Stimulated activated CD4-positive, alpha-beta T cell treated with anti-CD3 and anti-CD28 coated beads, Interleukin-1b, Interleukin-23, amount 100 ng/mL, for 1 hour (primary cell): ENCODE results near the gene NKAIN1.
A peak's percentile ranks its signal among the peaks of the same experiment; 100 is the strongest.
"Not testable (repeated sequence)": the region's sequence is repeated elsewhere in the genome, so short reads cannot be mapped to it uniquely, and the experiment has no call there.

Experiments
- DNase-seq, 2 donors: peaks; one replicate each; pipeline ENCODE4 v3.0.0-alpha.2; 2020; ENCODE audit warnings: low read depth in 2 of 2

Gene NKAIN1

DNA sequence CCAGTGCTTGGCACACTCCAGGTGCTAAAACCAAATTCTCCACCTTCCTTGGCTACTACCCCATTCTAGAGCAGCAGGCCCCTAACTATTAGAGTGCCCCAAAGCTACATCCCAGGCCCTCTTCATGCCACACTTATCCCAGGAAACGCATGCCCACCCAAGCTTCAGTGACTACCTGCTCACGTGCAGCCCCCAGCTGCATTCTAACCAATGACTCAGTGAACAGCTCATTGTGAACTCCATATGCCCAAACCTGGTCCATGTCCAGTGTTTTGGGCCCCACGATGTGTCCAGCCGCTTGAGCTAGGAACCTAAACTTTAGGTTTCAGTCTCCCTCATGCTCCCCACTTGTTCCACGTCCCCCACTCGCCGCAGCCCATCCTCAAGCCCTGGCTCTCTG, 41.5 kb downstream of the NKAIN1 start:
- DNase-seq = no peak

DNA sequence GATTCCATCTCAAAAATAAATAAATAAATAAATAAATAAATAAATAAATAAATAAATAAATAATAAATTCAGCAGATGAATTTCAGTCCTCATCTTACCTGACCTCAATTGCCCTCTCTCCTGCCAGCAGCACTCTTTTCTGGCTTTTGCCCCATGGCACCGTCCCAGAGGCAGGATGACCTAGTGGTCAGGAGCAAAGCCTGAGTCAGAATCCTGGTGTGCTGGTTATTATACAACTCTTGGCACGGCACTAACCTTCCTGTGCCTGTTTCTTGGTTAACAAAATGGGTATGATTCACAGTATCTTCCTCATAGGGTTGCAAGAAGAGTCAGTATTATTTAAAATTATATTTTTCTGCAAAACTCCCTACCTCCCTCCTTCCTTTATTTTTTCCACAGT, 43.0 kb downstream of the NKAIN1 start:
- DNase-seq = no peak

DNA sequence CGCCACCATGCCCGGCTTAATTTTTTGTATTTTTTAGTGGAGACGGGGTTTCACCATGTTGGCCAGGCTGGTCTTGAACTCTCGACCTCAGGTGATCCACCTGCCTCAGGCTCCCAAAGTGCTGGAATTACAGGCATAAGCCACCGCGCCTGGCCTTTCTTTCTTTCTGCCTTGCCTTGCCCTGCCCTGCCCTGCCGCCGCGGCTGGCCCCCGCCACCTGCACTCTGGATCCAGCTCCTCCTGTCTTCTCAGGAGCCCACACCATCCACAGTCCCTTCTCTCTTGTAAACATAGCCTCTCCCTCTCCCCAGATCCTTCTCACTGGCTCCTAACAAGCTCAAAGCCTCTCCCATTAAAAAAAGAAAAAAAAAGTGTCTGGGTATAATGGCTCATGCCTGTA, 44.4 kb downstream of the NKAIN1 start:
- not testable (repeated sequence) for DNase-seq

DNA sequence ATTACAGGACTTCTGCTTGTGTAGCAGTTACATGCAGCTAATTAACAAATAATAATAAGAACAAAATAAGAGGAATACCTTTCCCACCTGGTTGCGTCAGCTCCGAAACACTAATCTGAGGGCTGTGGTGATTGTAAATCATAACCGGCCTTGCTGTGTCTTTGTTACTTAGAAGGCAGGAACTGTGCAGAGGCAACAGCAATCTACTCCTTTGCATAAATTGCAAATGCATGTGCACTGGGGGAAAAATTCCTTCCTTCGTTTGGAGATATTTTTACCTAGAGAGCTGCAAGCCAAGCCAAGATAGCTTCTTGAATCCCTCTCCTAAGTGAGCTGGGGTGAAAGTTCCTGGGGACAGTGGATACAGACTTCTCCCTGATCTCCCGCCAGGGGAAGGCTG, 46.0 kb downstream of the NKAIN1 start:
- DNase-seq = no peak

DNA sequence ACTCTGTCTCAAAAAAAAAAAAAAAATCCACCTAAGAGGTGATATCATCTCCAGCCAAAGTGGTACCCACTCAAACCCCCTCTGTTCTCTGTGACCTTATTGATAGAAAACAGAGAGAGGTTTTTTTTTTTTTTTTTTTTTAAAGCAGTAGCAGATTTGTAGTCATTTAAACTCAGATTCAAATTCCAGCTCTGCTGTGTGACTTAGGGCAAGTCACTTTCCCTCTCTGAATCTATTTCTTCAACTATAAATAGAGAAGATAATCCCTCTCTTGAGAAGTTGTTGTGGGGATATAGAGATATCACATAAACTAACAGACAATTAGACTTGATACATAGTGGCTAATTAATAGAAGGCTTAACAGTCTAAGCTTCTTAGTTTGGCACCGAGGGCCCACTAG, 48.4 kb downstream of the NKAIN1 start:
- DNase-seq = no peak

DNA sequence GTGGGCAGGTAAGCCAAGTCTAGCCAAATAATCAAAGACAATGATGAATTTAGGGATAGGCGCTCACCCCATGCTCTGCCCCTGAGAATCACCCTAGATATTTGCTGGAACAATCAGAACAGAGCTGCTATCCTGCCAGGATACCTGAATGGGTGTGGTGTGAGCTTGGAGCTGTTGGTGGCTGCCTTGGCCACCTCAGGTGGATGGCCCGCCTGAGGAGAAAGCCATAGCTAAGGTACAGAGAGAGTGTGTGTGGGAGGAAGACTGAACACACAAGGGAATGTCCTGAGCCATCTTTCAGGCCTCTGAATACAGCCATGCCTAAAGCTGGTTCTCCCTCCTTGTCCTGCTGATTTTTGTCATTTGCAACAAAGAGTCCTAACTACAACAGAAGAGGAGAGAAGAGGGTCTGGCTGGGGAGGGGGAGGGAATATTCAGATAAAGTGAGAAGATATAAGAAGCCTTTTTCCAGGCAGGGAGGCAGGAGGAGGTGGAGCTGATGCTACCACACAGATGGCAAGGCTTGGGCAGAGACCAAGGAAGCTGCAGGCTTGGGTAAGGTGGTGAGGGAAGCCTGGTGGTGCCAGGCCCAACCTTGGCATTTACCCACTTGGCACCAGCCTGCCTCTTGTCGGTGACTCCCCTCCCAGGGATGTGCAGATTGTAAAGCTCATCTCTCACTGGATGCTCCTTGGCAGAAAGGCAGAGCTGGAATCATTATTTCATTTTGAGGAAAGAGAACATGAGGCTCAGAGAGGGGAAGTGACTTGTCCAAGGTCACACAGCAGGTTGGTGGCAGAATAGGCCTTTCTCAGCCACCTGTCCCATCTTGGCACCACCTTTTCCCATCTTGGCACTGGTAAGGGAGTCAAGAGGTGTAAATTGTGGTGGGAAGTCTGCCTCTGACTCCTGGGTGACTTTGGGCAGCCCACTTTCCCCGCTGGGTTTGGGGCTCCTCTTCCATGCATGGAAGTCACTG, 49.7 kb downstream of the NKAIN1 start:
- DNase-seq = no peak

DNA sequence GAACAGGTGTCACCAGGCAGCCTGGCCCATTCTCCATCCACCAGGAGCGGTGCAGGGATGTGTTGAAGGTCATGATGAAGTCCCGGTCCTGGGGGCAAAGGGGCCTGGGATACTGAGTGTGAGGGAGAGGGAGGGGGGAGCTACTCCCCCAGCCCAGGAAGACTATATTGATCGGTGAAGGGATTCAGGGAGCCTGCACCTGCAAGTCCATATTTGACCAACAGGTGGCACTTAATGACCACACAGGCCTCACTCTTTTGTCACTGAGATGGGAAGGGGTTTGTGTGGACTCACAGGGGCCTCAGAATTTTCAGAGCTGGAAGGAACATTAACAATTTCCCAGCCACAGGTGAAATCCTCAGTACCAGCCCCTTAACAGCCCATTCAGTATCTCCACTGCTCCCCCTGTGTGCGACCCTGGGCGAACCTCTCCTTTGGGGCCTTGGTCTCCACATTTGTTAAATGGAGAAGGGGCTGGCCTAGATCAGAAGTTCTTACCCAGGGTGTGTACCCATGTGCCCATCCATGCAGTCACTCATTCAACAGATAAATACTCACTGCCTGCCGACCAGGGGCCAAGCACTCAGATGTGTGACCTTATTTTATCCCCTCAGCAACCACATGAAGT, 55.6 kb downstream of the NKAIN1 start:
- no peak for DNase-seq

DNA sequence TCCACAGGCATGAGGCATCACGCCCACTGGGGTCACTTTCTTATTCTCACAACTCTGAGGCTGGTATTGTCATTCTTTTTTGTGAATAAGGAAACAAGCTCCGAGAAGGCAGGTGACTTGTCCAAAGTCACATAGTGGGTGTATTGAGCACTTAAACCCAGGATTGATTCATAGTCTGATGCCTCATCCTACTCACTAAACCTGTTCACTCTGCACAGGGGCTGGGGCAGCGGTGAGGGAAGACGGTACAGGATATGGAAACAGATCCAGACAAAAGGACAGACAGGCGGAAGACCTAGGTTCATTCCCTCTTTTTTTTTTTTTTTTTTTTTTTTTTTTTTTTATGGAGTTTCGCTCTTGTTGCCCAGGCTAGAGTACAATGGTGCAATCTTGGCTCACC, 56.6 kb downstream of the NKAIN1 start:
- no peak for DNase-seq

DNA sequence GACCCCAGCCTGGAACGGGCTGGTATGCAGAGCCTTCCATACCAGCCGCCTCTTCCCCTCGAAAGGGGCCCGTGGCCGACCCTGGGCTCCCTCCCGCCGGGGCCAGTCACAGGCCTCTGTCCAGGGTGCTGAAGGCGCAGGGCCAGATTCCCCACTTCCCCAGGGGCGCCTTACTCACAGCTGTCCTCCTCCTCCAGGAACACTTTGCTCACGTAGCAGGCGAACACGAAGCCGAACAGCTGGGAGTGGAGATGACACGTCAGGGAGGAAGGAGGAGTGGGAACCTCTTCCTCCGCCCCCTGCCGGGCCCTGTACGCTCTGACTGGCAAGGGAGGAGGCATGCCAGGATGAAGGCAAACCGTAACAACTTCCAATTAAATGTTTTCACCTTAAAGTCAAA, 57.3 kb downstream of the NKAIN1 start:
- peak in 1 of 2 donors; percentile 27 for DNase-seq

DNA sequence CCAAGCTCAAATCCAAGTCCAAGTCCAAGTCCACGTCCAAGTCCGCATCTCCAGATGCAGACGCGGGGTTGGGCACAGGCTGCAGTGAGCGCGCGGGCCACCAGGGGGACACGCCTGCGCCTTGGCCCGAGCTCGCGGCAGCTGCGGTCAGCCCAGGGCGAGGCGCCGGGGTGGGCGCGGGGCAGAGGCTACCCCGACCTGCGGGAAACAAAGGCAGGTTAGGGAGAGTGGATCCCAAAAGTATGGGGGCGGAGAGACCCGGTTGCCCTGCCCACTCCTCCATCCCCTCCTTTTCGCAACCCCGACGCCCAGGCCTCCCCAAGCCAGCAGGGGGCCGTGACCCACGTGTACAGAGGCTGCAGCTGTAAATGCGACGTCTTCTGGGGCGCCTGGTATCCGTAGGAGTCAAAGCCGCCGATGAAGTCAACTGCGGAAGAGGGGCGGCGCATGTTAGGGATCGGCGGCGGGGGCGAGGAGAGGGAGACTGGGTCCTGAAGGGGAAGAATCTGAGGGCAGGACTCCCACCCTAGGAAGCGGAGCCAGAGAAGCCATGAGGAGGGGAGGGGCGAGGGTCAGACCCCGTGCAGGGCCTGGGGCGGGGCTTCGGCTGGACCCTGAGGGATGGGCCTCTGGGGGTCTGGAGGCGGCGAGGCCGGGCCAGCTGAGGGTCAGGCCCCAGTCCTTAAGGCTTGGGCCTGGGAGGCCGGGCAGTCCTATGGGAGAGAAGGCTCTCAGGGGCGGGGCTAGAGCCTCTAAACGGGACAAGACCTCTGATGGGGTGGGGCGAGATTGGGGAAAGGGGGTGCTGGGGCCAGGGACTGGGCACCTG, 58.0 kb downstream of the NKAIN1 start:
- peak in 1 of 2 donors; percentile 20 for DNase-seq

DNA sequence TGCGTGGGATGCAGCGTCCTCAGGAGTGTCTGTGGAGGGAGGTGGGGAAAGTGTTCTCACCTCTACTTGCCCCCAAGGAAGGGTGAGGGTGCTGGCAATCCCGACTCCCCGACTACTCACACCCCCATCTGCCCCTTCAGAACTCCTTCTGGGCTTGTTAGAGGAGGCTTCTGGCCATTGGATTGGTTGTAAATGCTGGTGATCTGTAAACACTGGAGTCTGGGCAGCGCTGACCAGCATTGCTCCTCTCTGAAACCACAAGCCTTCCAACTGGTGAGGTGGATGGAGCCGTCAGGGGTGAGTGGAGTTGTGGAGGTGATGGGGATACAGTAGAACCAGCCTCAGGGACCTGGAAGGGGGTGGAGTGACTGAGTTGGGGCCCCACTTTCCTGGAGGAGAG, 59.3 kb downstream of the NKAIN1 start:
- no peak for DNase-seq

DNA sequence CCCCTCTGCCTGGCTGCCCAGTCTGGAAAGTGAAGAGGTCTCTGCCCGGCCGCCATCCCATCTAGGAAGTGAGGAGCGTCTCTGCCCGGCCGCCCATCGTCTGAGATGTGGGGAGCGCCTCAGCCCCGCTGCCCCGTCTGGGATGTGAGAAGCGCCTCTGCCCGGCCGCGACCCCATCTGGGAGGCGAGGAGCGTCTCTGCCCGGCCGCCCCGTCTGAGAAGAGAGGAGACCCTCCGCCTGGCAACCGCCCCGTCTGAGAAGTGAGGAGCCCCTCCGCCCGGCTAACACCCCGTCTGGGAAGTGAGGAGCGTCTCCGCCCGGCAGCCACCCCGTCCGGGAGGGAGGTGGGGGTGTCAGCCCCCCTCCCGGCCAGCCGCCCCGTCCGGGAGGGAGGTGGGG, 63.4 kb downstream of the NKAIN1 start:
- DNase-seq = not testable (repeated sequence)

DNA sequence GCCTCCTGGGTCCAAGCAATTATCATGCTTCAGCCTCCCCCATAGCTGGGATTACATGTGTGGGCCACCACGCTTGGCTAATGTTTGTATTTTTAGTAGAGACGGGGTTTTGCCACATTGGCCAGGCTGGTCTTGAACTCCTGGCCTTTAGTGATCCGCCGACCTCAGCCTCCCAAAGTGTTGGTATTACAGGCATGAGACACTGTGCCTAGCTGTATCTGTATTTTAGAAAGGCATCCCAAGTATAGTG, 69.3 kb downstream of the NKAIN1 start:
- DNase-seq = no peak

DNA sequence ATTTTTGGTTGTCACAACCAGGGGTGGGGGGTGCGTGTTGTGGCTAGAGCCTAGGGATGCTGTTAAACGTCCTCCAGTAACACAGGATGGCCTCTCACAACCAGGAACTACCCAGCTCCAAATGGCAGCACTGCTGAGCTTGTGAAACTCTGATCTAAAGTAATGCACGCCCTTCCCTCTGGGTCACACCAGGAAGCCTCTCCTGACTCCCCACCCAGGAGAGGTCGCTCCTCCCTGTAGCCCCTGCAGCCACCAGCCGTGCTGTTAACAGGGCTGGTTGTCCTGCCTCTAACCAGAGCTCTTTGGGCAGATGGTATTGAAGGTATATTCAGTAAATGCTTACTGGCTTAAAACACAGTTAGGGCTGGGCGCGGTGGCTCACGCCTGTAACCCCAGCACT, 73.2 kb downstream of the NKAIN1 start:
- DNase-seq = no peak

DNA sequence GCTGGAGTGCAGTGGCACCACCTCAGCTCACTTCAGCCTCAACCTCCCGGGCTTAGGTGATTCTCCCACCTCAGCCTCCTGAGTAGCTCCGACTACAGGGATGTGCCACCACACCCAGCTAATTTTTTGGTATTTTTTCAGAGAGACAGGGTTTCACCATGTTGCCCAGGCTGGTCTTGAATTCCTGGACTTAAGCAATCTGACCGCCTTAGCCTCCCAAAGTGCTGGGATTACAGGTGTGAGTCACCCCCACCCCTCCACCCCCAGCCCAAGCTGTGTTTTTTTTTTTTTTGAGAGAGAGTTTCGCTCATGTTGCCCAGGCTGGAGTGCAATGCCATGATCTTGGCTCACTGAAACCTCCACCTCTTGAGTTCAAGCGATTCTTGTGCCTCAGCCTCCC, 75.4 kb downstream of the NKAIN1 start:
- no peak for DNase-seq

DNA sequence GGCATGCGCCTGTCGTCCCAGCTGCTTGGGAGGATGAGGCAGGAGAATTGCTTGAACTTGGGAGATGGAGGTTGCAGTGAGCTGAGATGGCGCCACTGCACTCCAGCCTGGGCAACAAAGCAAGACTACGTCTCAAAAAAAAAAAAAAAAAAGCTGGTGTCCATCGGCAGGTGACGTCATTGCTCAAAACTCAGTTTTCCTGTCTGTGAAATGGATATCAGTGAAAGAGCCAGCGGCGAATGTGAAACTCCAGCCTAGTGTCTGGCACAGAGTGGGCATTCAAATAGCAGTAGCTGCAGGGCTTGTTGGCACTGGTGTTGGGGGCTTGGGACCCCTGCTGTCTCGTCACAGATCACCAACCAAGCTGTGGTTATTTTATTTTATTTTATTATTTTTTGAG, 75.8 kb downstream of the NKAIN1 start:
- DNase-seq = no peak

DNA sequence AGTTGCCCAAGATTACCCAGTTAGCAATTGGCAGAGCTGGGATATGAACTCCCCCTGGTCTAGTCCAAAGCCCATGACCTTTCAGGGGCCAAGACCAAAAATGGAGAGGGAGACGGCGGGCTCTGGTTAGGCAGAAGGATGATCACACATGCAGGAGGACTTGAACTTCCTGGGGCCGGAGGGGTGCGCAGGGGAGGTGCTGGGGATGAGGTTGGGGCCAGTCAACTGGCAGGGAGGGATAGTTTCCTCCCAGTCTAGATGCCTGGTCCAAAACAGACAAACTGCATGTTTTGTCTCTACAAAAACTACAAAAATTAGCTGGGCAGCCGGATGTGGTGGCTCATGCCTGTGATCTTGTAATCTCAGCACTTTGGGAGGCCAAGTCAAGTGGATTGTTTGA, 78.1 kb downstream of the NKAIN1 start:
- DNase-seq = no peak

DNA sequence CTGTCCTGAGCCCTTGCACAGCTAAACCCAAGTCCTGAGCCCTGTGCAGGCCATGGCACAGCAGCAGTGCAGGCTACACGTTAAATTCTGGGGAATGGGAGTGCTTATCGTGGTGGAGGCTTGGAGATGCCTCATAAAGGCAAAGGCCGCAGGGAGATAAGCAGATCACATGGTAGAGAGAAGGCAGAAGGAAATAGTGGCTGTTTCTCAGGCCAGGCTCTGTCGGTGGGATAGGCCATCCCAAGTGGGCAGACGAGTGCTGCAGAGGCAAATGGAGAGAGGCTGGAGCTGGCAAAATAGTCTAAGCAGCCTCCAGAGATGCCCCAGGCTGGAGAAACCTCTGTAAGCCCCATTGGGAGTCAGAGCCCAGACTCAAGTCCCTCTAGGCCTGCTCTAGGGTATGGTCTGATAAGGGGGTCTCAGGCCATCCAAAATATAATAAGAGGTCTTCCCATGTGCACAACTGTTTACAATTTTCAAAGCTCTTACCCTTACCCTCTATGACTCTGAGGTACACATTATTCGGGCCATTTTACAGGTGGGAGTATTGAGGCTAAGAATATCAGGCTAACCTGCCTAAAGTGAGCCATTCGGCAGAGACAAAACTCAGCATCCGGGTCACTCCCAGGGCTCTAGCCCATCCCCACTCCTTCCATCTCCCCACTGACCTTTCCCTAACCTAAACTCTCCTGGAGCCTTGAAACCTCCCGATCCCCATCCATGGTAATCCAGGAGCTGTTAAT, 79.6 kb downstream of the NKAIN1 start:
- no peak for DNase-seq

DNA sequence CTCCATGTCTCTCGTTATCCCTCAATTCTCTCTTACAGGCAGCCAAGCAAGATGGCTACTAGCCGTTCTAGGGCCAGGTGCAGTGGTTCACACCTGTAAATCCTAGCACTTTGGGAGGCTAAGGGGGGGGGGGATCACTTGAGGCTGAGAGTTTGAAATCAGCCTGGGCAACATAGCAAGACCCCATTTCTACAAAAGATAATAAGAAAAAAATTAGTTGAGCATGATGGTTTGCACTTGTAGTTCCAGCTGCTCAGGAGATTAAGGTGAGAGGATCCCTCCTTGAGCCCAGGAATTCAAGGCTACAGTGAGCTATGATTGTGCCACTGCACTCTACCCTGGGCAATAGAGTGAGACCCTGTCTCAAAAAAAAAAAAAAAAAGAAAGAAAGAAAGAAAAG, 80.4 kb downstream of the NKAIN1 start:
- no peak for DNase-seq

DNA sequence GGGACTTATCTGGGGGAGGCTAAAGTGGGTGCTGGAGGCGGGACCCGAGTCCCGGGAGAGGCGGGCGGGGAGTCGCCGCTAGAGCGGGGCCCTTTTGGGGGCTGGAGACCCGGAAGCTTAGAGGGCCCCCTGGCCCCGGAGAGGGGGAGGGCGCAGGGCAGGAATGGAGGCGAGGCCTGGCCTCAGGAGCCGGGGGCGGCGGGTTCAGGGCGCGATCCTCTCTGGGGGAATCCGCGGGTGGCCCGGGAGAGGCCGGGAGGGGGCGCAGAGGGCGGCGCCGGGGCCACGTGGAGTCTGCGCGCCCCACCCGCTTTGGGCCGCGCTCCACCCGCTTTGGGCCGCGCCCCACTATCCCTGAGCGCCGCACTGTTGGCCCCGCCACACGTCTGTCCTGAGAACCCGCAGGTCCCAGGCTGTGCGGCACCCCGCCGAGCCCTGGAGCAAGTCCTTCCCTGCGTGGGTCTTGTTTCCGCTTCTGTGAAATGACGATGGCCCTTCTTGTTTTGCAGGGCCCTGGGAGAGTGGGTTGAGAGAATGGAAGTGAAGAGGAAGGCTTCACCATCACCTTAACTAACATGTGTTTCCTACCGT, 84.4 kb downstream of the NKAIN1 start:
- peak; percentile 3 to 35 for DNase-seq

DNA sequence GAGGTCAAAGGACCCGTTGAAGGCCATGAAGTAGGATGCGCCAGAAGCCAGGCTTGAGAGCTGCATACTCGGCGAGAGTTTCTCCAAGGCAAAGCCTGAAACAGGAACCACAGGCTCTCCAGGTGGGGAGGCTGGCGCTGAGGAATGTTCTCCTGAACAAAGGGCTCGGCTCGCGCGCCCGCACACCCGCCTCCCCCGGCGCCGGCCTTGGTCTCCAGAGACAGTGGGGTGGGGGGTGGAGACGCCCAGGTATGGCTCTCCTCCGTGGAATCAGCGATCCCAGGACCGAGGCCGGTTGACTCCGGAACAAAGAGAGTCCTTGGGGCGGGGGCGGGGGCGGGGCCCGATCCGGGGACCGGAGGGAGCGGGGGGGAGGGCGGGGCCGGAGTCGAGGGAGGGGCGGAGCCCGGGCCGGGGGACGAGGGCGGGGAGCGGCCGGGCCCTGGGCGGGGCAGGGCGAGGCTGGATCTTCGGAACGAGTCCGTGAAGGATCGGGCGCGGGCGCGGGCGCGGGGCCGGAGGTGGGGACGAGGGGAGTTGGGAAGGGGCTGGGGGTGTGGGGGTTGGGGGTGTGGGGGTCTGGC, 85.0 kb downstream of the NKAIN1 start:
- peak; percentile 3 to 56 for DNase-seq
